K562 (cell line): ENCODE results near the gene MAB21L2. TPM values are rescaled to one million over a fixed set of nuclear protein-coding genes. Genes with fewer than 3 reads are reported as not detected.

ENCODE experiments used
- EZH2 ChIP-seq: IDR thresholded peaks from 2 replicates; pipeline ENCODE4 v1.6.1; 2012; ENCODE audit warnings: low read depth, mild to moderate bottlenecking, inconsistent platforms, low read length, borderline replicate concordance
- MCM5 ChIP-seq: fragments of 450-650 bp; IDR thresholded peaks from 2 replicates; pipeline ENCODE4 v1.6.1; 2016; ENCODE audit warnings: low read depth
- MECOM ChIP-seq: fragments of 250-450 bp; sonication (Bioruptor Pico); IDR thresholded peaks from 2 replicates; pipeline ENCODE4 v1.8.0; 2022; ENCODE audit warnings: inconsistent platforms
- MTA2 ChIP-seq: fragments of 450-650 bp; IDR thresholded peaks from 2 replicates; pipeline ENCODE4 v1.6.1; 2016; ENCODE audit warnings: low read depth
- NFYB ChIP-seq: IDR thresholded peaks from 2 replicates; pipeline ENCODE4 v1.6.1; 2011; ENCODE audit warnings: mild to moderate bottlenecking, moderate library complexity; ENCODE audit not compliant: insufficient read length; ENCODE audit errors: extremely low read depth
- REST ChIP-seq, 2 experiments: fragments of 450-650 bp; formaldehyde crosslinking in 1 of 2; IDR thresholded peaks; 2 replicates each; pipeline versions ENCODE4 v1.4.0 to v1.6.1; 2014 to 2020; ENCODE audit warnings: mild to moderate bottlenecking in 2 of 2, borderline replicate concordance in 1 of 2, low read depth in 1 of 2
- RFX5 ChIP-seq: IDR thresholded peaks from 2 replicates; pipeline ENCODE4 v1.6.1; 2011; ENCODE audit warnings: low read depth, mild to moderate bottlenecking, improper control_type of control experiment, low read length
- STAT5A ChIP-seq: IDR thresholded peaks from 2 replicates; pipeline ENCODE4 v1.6.1; 2012; ENCODE audit warnings: low read length, inconsistent platforms, borderline replicate concordance
- THRAP3 ChIP-seq: fragments of 450-650 bp; IDR thresholded peaks from 2 replicates; pipeline ENCODE4 v1.6.1; 2016; ENCODE audit warnings: mild to moderate bottlenecking, inconsistent platforms, borderline replicate concordance
- ZBTB5 ChIP-seq: fragments of 450-650 bp; IDR thresholded peaks from 2 replicates; pipeline ENCODE4 v1.6.1; 2017; ENCODE audit warnings: antibody characterized with exemption
- ZNF431 ChIP-seq: sonication (generic); formaldehyde crosslinking; IDR thresholded peaks from 2 replicates; pipeline ENCODE4 v1.8.0; 2022; ENCODE audit warnings: mild to moderate bottlenecking, missing genetic modification reagents
- ZNF609 ChIP-seq: sonication (generic); formaldehyde crosslinking; IDR thresholded peaks from 2 replicates; pipeline ENCODE4 v1.8.1; 2023; ENCODE audit warnings: missing genetic modification reagents, mild to moderate bottlenecking, borderline replicate concordance
- polyA plus RNA-seq, 8 experiments: library from polyadenylated mRNA; depleted of rRNA in 4 of 8; stranded (reverse) in 5 of 8; unstranded in 3 of 8; fragments of >200 nt; fragmentation: Nextera tagmentation in 2 of 8; fragmentation: Illumina TruSeq in 1 of 8; extraction: Ambion mirVana in 2 of 8; extraction: Trizol in 1 of 8; gene quantifications; 2 replicates each; pipeline versions ENCODE4 v1.2.1 to v1.2.3, GENCODE V29; 2011 to 2014; ENCODE audit warnings: inconsistent platforms in 1 of 8, missing spikeins in 1 of 8
- total RNA-seq, 7 experiments: library from RNA; depleted of rRNA in 6 of 7; stranded (reverse); fragments of >200 nt in 6 of 7; fragmentation: Illumina TruSeq in 2 of 7; extraction: Trizol in 2 of 7; gene quantifications; 2 replicates each; pipeline versions ENCODE4 v1.2.1 to v1.2.3, GENCODE V29; 2011 to 2021; ENCODE audit warnings: low replicate concordance in 1 of 7

Gene MAB21L2
- total and polyA plus RNA-seq, 9 of the 15 experiments (the other 6 are each of a cell fraction or from before 2014, with no cell fraction given), result not detected

GRCh38 chr4:150572704-150573504, 9.0 kb upstream of the MAB21L2 start (continued):
- 0 out of 2 replicates have a peak, but pooled peaks have one; percentile 9 for TF ChIP-seq MTA2
- no peak for TF ChIP-seq MCM5
- TF ChIP-seq STAT5A, result peak; percentile 49
- no peak for TF ChIP-seq ZBTB5
- no peak for TF ChIP-seq ZNF431
- 0 out of 2 replicates have a peak, but pooled peaks have one; percentile 2 for TF ChIP-seq REST (IDR thresholded peaks at IDR 0.05; ENCODE audit: borderline replicate concordance)
- no peak for TF ChIP-seq REST (CRISPR knock-in tag; IDR thresholded peaks at IDR 0.05; ENCODE audit: low read depth)
- peak; percentile 51; the same call in 1 of the 2 replicates for TF ChIP-seq MECOM (CRISPR knock-in tag)
- TF ChIP-seq ZNF609 (CRISPR knock-in tag), result no peak
- no peak for TF ChIP-seq RFX5
- no peak for TF ChIP-seq THRAP3
- no peak for TF ChIP-seq NFYB
- no peak for TF ChIP-seq EZH2
